ENCODE data around the gene ZNF362. TPM values are rescaled to one million over a fixed set of nuclear protein-coding genes. Genes with fewer than 3 reads are reported as not detected.

ZNF362 gene
- total RNA-seq, 1 donor from 2014 or later = 10.9 TPM

- TF ChIP-seq EZH2 (IDR thresholded peaks at IDR 0.05) (no peak), EZH2phosphoT487 (IDR thresholded peaks at IDR 0.05) (no peak)
- TF ChIP-seq, protein P1, sequence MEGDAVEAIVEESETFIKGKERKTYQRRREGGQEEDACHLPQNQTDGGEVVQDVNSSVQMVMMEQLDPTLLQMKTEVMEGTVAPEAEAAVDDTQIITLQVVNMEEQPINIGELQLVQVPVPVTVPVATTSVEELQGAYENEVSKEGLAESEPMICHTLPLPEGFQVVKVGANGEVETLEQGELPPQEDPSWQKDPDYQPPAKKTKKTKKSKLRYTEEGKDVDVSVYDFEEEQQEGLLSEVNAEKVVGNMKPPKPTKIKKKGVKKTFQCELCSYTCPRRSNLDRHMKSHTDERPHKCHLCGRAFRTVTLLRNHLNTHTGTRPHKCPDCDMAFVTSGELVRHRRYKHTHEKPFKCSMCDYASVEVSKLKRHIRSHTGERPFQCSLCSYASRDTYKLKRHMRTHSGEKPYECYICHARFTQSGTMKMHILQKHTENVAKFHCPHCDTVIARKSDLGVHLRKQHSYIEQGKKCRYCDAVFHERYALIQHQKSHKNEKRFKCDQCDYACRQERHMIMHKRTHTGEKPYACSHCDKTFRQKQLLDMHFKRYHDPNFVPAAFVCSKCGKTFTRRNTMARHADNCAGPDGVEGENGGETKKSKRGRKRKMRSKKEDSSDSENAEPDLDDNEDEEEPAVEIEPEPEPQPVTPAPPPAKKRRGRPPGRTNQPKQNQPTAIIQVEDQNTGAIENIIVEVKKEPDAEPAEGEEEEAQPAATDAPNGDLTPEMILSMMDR (IDR thresholded peaks at IDR 0.05) = no peak
- no peaks in the 10 kb centered on the region for H3K27me3 ChIP-seq
- peaks cover 66% of the 10 kb centered on the region for H3F3A ChIP-seq (ENCODE audit: low read depth)
- no peaks in the 10 kb centered on the region for H3K9me3 Mint-ChIP-seq
- no peak overlapping the region for H3K9ac ChIP-seq
- peaks cover 29% of the 10 kb centered on the region for H3K36me3 Mint-ChIP-seq
- H3K27me3 Mint-ChIP-seq (ENCODE audit: insufficient read depth, low read depth) = peaks cover 5% of the 10 kb centered on the region
- no peaks in the 10 kb centered on the region for H3K36me3 ChIP-seq
- peaks cover 92% of the 10 kb centered on the region for H4K20me1 ChIP-seq (ENCODE audit: low read depth)
- H3K27ac Mint-ChIP-seq = peak overlapping the region; percentile 98
- H3K9me3 ChIP-seq (ENCODE audit: low read depth) = no peaks in the 10 kb centered on the region
- H3K4me3 Mint-ChIP-seq = peak overlapping the region; percentile 65
- H3K27ac ChIP-seq = peak overlapping the region; percentile 99
- H3K4me1 ChIP-seq = peaks cover 84% of the 10 kb centered on the region
- H3K4me2 ChIP-seq = peak overlapping the region; percentile 66
- peak overlapping the region; percentile 33 for H3K4me3 ChIP-seq
- H2AFZ ChIP-seq (replicated peaks) = no peak overlapping the region
- DNase-seq (ENCODE audit: low spot score) = no peak
- peaks cover 92% of the 10 kb centered on the region for H3K4me1 Mint-ChIP-seq
- H3K79me2 ChIP-seq (ENCODE audit: low read depth) = peaks cover 88% of the 10 kb centered on the region
These were observed 81.8 kb downstream of the ZNF362 start for GRCh38 chr1:33338048-33338439.

- H3K27ac ChIP-seq = peak overlapping the region; percentile 99
- peak overlapping the region; percentile 66 for H3K4me2 ChIP-seq
- no peaks in the 10 kb centered on the region for H3K9me3 Mint-ChIP-seq
- H3K9ac ChIP-seq = peak overlapping the region; percentile 24
- H3F3A ChIP-seq (ENCODE audit: low read depth) = peaks cover 72% of the 10 kb centered on the region
- H3K4me1 Mint-ChIP-seq = peaks cover 93% of the 10 kb centered on the region
- peak overlapping the region; percentile 33 for H3K4me3 ChIP-seq
- no peaks in the 10 kb centered on the region for H3K9me3 ChIP-seq (ENCODE audit: low read depth)
- H3K4me3 Mint-ChIP-seq = peak overlapping the region; percentile 65
- H3K4me1 ChIP-seq = peaks cover 85% of the 10 kb centered on the region
- H3K27me3 ChIP-seq = no peaks in the 10 kb centered on the region
- peaks cover 92% of the 10 kb centered on the region for H4K20me1 ChIP-seq (ENCODE audit: low read depth)
- H3K27me3 Mint-ChIP-seq (ENCODE audit: insufficient read depth, low read depth) = peaks cover 2% of the 10 kb centered on the region
- no peak for TF ChIP-seq EZH2phosphoT487 (IDR thresholded peaks at IDR 0.05)
- TF ChIP-seq, protein P1 (IDR thresholded peaks at IDR 0.05) = no peak
- TF ChIP-seq EZH2 (IDR thresholded peaks at IDR 0.05) = peak; percentile 51
- peaks cover 26% of the 10 kb centered on the region for H3K36me3 Mint-ChIP-seq
- peak overlapping the region; percentile 98 for H3K27ac Mint-ChIP-seq
- H3K36me3 ChIP-seq = no peaks in the 10 kb centered on the region
- peaks cover 88% of the 10 kb centered on the region for H3K79me2 ChIP-seq (ENCODE audit: low read depth)
- peak; percentile 94 for DNase-seq (ENCODE audit: low spot score)
- no peak overlapping the region for H2AFZ ChIP-seq (replicated peaks)
These were observed 82.3 kb downstream of the ZNF362 start for GRCh38 chr1:33338440-33339211.

- H3K9ac ChIP-seq = no peak overlapping the region
- H3K36me3 ChIP-seq = no peaks in the 10 kb centered on the region
- H3K27ac Mint-ChIP-seq = peak overlapping the region; percentile 98
- peak overlapping the region; percentile 33 for H3K4me3 ChIP-seq
- H3K27me3 Mint-ChIP-seq (ENCODE audit: insufficient read depth, low read depth) = peaks cover 2% of the 10 kb centered on the region
- peak overlapping the region; percentile 65 for H3K4me3 Mint-ChIP-seq
- H3K27me3 ChIP-seq = no peaks in the 10 kb centered on the region
- DNase-seq (ENCODE audit: low spot score) = peak; percentile 59
- H3K27ac ChIP-seq = peak overlapping the region; percentile 99
- H3K4me1 Mint-ChIP-seq = peaks cover 92% of the 10 kb centered on the region
- H3K4me2 ChIP-seq = peak overlapping the region; percentile 66
- H3K9me3 ChIP-seq (ENCODE audit: low read depth) = no peaks in the 10 kb centered on the region
- H3K36me3 Mint-ChIP-seq = peaks cover 25% of the 10 kb centered on the region
- H3K9me3 Mint-ChIP-seq = no peaks in the 10 kb centered on the region
- H3K4me1 ChIP-seq = peaks cover 85% of the 10 kb centered on the region
- H4K20me1 ChIP-seq (ENCODE audit: low read depth) = peaks cover 92% of the 10 kb centered on the region
- no peak for TF ChIP-seq EZH2 (IDR thresholded peaks at IDR 0.05)
- TF ChIP-seq, protein P1 (IDR thresholded peaks at IDR 0.05) = peak; percentile 40
- no peak for TF ChIP-seq EZH2phosphoT487 (IDR thresholded peaks at IDR 0.05)
- H3F3A ChIP-seq (ENCODE audit: low read depth) = peaks cover 80% of the 10 kb centered on the region
- no peak overlapping the region for H2AFZ ChIP-seq (replicated peaks)
- peaks cover 88% of the 10 kb centered on the region for H3K79me2 ChIP-seq (ENCODE audit: low read depth)
These were observed 83.1 kb downstream of the ZNF362 start for GRCh38 chr1:33339413-33339812.

All from neural progenitor cell (in vitro differentiated cells).